WI38 (cell line): ENCODE results near the gene SLC5A10.

Source experiments
- H3K4me3 ChIP-seq: 2 replicates; pipeline ENCODE4 v1.5.1; 2011; ENCODE audit warnings: low read depth, mild to moderate bottlenecking, control low read depth, low read length
- TF ChIP-seq, protein P1 (sequence below): IDR thresholded peaks from 2 replicates; pipeline ENCODE4 v1.5.1; 2012; ENCODE audit warnings: low read depth, mild to moderate bottlenecking, control low read depth, low read length

The SLC5A10 gene

DNA sequence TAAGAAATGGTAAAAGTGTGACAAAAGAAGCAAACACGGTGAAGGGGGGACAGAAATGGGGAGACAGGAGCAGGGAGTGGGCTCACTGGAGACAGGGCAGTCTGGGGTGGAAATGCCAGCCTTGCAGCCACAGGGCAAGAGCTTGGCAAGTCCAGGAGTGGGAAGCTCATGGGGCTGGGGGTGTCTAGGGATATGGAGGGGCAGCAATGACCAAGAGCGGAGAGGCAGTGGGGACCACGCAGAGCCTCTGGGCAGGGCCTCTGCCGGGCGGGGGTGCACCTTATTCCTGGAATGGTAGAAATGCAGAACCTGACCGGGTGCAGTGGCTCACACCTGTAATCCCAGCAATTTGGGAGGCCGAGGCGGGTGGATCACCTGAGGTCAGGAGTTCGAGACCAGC is 12.6 kb downstream of the SLC5A10 start:
- TF ChIP-seq, protein P1, sequence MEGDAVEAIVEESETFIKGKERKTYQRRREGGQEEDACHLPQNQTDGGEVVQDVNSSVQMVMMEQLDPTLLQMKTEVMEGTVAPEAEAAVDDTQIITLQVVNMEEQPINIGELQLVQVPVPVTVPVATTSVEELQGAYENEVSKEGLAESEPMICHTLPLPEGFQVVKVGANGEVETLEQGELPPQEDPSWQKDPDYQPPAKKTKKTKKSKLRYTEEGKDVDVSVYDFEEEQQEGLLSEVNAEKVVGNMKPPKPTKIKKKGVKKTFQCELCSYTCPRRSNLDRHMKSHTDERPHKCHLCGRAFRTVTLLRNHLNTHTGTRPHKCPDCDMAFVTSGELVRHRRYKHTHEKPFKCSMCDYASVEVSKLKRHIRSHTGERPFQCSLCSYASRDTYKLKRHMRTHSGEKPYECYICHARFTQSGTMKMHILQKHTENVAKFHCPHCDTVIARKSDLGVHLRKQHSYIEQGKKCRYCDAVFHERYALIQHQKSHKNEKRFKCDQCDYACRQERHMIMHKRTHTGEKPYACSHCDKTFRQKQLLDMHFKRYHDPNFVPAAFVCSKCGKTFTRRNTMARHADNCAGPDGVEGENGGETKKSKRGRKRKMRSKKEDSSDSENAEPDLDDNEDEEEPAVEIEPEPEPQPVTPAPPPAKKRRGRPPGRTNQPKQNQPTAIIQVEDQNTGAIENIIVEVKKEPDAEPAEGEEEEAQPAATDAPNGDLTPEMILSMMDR = no peak
- H3K4me3 ChIP-seq = no peak overlapping the region

DNA sequence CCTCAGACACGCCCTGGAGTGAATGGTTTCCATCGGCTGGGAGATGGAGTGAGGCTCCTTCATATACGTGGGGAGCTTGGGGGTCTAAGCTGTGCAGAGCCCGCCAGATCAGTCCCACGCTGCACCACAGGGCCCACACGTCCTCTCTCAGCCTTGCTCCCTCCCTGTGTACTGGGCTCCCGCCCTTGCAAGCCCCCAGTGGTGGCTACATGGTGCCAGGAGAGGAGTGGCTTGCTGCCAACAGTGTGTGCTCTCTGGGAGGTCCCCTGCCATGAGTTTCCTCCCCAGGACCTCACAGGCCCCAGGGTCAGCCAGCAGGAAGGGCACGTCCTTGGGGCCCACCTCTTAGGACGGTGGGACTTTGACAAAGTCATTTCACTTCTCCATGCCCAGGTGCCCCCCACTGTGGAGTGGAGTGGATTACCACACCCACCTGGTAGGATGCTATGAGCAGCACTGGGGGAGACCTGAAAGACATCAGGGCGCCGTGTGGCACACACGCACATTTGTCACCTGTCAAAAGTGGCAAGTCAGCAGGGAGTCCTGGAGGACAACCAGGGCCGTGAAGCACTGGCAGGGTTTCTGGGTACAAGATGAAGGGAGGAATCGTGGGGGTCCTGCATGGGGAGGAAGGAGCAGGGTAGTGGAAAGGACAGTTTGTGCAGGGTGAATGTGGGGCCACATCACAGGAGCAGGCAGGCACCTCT is 13.7 kb downstream of the SLC5A10 start:
- no peak overlapping the region for H3K4me3 ChIP-seq
- TF ChIP-seq, protein P1 = no peak

DNA sequence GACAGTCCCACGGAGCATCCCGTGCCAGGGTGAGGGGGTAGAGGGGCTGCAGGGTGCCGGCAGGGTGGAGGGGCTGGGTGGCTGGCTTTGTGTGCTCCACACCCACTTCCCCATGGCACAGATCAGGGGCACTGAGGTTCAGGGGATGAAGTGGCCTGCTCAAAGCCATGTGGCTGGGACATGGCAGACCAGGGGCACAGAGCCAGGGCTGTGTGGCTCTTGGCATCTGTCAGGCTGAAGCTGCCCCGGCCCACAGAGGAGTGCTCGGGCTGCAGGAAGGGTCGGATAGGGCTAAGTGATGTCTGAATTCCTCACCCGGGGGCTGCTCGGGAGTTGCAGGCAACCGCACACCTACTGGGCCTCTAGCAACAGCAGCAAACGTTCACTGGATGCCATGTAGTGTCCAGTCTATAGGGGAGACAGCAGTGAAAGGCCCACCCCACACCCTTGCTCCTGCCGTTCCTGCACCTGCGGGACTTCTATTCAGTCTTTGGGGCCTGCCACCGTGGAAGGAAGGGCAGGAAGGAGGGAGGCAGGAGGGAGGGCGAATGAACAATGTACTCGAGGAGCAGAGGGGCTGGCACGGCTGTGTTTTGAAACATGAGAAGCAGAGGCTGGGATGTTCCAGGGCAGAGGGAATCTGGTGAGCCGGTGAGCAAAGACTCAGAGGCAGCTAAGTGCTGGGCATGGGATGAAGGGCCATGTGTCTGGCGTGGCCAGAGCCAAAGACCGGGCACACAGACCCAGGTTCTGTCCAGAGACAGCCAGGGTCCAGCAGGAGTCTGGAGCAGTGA is 15.1 kb downstream of the SLC5A10 start:
- H3K4me3 ChIP-seq = no peak overlapping the region
- TF ChIP-seq, protein P1 = no peak

DNA sequence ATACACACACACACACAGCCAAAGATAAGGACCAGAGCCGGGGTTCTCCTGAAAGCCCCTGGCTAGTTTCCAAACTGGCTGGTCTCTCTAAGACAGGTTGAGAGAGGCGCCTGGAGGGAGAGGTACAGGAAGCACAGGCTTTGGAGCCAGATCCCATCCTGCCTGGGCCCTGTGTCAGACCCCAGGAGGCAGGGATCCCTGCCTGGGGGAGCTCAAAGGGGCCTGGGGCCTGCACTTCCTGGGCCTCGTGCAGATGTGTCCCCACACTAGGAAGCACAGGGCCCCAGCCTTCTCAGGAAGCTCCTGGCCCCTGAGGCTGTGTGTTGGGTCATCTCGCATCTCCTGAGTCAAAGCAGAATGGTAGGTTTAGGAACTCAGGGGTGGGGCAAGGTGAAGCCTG is 16.0 kb downstream of the SLC5A10 start:
- no peak overlapping the region for H3K4me3 ChIP-seq
- TF ChIP-seq, protein P1 = no peak

DNA sequence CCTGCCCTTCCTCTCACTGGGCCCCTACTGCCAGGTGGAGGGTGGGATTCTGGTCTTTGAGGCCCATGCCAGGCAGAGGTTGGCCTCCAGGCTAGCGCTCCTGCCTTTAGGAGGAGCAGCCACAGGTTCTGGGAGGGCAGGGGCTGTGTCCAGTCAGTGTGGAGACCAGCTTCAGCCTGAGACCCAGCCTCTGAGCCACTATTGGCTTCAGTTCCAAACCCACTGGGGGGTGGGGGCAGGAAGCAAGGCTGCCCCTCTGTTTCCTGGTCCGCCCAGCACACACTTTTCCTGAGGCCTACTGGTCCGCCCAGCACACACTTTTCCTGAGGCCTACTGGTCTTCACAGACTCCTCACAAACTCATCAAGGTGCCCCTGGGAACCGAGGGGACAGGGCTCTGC is 16.4 kb downstream of the SLC5A10 start:
- TF ChIP-seq, protein P1 = no peak
- H3K4me3 ChIP-seq = no peak overlapping the region

DNA sequence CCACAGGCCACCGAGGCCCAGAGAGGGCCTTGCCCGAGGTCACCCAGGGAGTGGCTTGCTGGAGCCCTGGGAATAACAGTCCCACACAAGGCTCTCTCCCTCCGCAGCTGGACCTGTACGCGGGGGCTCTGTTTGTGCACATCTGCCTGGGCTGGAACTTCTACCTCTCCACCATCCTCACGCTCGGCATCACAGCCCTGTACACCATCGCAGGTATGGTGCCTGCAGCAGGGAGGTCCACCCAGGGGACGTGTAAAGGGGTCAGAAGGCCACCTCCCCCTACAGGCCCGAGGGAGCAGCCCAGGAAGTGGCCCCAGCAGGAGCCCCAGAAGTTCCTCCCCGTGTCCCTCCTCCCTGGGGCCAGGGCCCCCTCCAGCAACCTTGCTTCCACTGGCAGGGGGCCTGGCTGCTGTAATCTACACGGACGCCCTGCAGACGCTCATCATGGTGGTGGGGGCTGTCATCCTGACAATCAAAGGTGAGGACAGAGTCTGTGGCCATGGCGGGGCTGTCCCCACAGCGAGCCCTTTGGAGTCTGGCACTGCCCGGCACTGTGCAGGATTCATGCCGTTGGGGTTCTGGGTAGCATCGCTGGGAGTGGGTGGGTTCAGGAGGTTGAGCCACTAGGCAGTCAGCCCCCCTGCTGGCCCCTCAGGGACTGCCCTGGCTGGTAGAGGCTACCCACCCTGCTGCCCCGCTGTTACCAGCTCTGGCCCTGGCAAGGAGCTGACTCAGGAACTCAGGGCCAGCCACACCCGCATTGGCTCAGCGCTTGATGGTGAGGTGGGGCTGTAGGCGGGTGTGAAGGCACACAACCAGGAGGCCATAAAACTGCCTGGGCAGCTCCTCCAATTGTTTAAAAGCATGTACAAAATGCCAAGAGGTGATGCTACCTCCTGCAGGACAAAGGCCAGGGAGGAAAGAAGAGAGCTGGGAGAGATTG is 17.3 kb downstream of the SLC5A10 start:
- H3K4me3 ChIP-seq = no peak overlapping the region
- TF ChIP-seq, protein P1 = no peak
